GM12878 (cell line): ENCODE measurements around the gene F2. TPM values are rescaled to one million over a fixed set of nuclear protein-coding genes. Genes with fewer than 3 reads are reported as not detected.

Experiments used
- ATAC-seq: fragments of 200-7000 bp; cut with Tn5 transposase; 3 replicates; pipeline ENCODE4 v1.9.1; 2020; ENCODE audit warnings: mild to moderate bottlenecking, moderate library complexity
- BruUV-seq: library from RNA; stranded (reverse); fragments of 400-500 nt; replicated peaks from 2 replicates; lab custom pipeline; 2021; lab: Mats Ljungman, UMichigan
- CTCF ChIA-PET: fragments of 300-600 bp; sonication (Branson Sonifier 250); formaldehyde crosslinking; extraction: SDS; loops from one replicate; lab custom pipeline; 2021; ENCODE audit warnings: inconsistent platforms; lab: Yijun Ruan, JAX
- POLR2A ChIA-PET: fragments of 350-600 bp; formaldehyde crosslinking; extraction: SDS; loops from one replicate; lab custom pipeline; 2021; ENCODE audit warnings: inconsistent platforms; lab: Charles Lee
- RAD21 ChIA-PET: fragments of 300-600 bp; sonication (Branson Sonifier 250); formaldehyde crosslinking; loops from one replicate; lab custom pipeline; 2023; ENCODE audit warnings: antibody characterized with exemption; ENCODE audit not compliant: unreplicated experiment; lab: Charles Lee
- SMC1A ChIA-PET: fragments of 300-600 bp; sonication (Branson Sonifier 250); formaldehyde crosslinking; loops from one replicate; lab custom pipeline; 2023; ENCODE audit not compliant: unreplicated experiment, uncharacterized antibody; lab: Charles Lee
- DNase-seq: peaks from one replicate; pipeline ENCODE4 v3.0.0-alpha.2; 2011; ENCODE audit warnings: low read depth, low spot score
- FAIRE-seq: peaks from 3 replicates; lab custom pipeline; 2011; peaks lifted over from hg19 to GRCh38; lab: Jason Lieb, UNC
- H2AFZ ChIP-seq: 2 replicates; pipeline ENCODE4 v1.6.0; 2011; ENCODE audit warnings: low read depth, low read length, control low read depth; ENCODE audit not compliant: control insufficient read depth
- H3K27ac ChIP-seq: 2 replicates; pipeline ENCODE4 v1.5.1; 2011; ENCODE audit warnings: control low read depth; ENCODE audit not compliant: control insufficient read depth, insufficient read depth
- H3K27me3 ChIP-seq, 2 experiments: replicated peaks in 1 of 2; 2 replicates each; pipeline versions ENCODE4 v1.6.0 to v1.6.1; 2011; ENCODE audit warnings: low read length in 1 of 2; ENCODE audit not compliant: control insufficient read depth in 2 of 2, insufficient read depth in 2 of 2
- H3K36me3 ChIP-seq, 2 experiments: 2 replicates each; pipeline ENCODE4 v1.5.1; 2011; ENCODE audit warnings: low read length in 1 of 2; ENCODE audit not compliant: control insufficient read depth in 2 of 2, insufficient read depth in 2 of 2
- H3K4me1 ChIP-seq: 2 replicates; pipeline ENCODE4 v1.6.1; 2011; ENCODE audit warnings: mild to moderate bottlenecking, low read length, moderate library complexity, mixed read lengths; ENCODE audit not compliant: control insufficient read depth, insufficient read depth
- H3K4me2 ChIP-seq: 2 replicates; pipeline ENCODE4 v1.6.0; 2011; ENCODE audit warnings: control low read depth; ENCODE audit not compliant: control insufficient read depth, insufficient read depth
- H3K4me3 ChIP-seq: fragments of 200-600 bp; sonication (generic); 2 replicates; pipeline ENCODE4 v1.5.1; 2016
- H3K79me2 ChIP-seq: 2 replicates; pipeline ENCODE4 v1.6.0; 2011; ENCODE audit warnings: low read length; ENCODE audit not compliant: control insufficient read depth, insufficient read depth
- H3K9ac ChIP-seq: 2 replicates; pipeline ENCODE4 v1.8.0; 2011; ENCODE audit warnings: low read length, control low read depth, mixed read lengths; ENCODE audit not compliant: control insufficient read depth, insufficient read depth
- H3K9me3 ChIP-seq: replicated peaks from 3 replicates; pipeline ENCODE4 v1.5.1; 2011; ENCODE audit warnings: mild to moderate bottlenecking, low read length; ENCODE audit not compliant: control insufficient read depth, insufficient read depth
- H4K20me1 ChIP-seq: 2 replicates; pipeline ENCODE4 v1.6.0; 2011; ENCODE audit not compliant: control insufficient read depth, insufficient read depth
- BMI1 ChIP-seq: fragments of 450-650 bp; IDR thresholded peaks from 2 replicates; pipeline ENCODE4 v1.6.1; 2016; ENCODE audit warnings: mild to moderate bottlenecking, moderate library complexity, borderline replicate concordance
- CHD2 ChIP-seq: IDR thresholded peaks from 2 replicates; pipeline ENCODE4 v1.6.1; 2011; ENCODE audit warnings: low read depth, low read length, improper control_type of control experiment, borderline replicate concordance
- FOXK2 ChIP-seq: fragments of 450-650 bp; IDR thresholded peaks from 2 replicates; pipeline ENCODE4 v1.6.1; 2017; ENCODE audit warnings: mild to moderate bottlenecking, moderate library complexity
- HDAC6 ChIP-seq: fragments of 200-600 bp; sonication (generic); IDR thresholded peaks from one replicate; pipeline ENCODE4 v1.8.0; 2017; ENCODE audit warnings: antibody characterized with exemption; ENCODE audit not compliant: unreplicated experiment
- LARP7 ChIP-seq: fragments of 450-650 bp; IDR thresholded peaks from 2 replicates; pipeline ENCODE4 v1.6.1; 2017; ENCODE audit warnings: mild to moderate bottlenecking
- NBN ChIP-seq: fragments of 450-650 bp; IDR thresholded peaks from 2 replicates; pipeline ENCODE4 v1.6.1; 2016
- PML ChIP-seq: IDR thresholded peaks from 2 replicates; pipeline ENCODE4 v1.6.1; 2012; ENCODE audit warnings: low read length, inconsistent platforms
- SPI1 ChIP-seq: IDR thresholded peaks from 2 replicates; pipeline ENCODE4 v1.6.1; 2011; ENCODE audit warnings: low read depth, mild to moderate bottlenecking, low read length, moderate library complexity, borderline replicate concordance; ENCODE audit not compliant: insufficient read depth
- TCF12 ChIP-seq: IDR thresholded peaks from 2 replicates; pipeline ENCODE4 v1.6.1; 2011; ENCODE audit warnings: low read depth, mild to moderate bottlenecking, low read length
- ZNF384 ChIP-seq: IDR thresholded peaks from 2 replicates; pipeline ENCODE4 v1.6.1; 2012; ENCODE audit warnings: low read depth, mild to moderate bottlenecking, low read length, improper control_type of control experiment, borderline replicate concordance
- ZNF622 ChIP-seq: fragments of 450-650 bp; IDR thresholded peaks from 2 replicates; pipeline ENCODE4 v1.6.1; 2017; ENCODE audit warnings: mild to moderate bottlenecking, inconsistent platforms
- WGBS: methylation state at CpG from one replicate; pipeline ENCODE4 v1.1.6; 2016; ENCODE audit warnings: low lambda C conversion rate; ENCODE audit not compliant: insufficient replicate concordance, insufficient coverage; ENCODE audit errors: missing lambda C conversion rate; 5-methylcytosine and 5-hydroxymethylcytosine counted together
- in situ Hi-C: fragments of 300-500 bp; cut with MboI; formaldehyde crosslinking; loops from 9 replicates; pipeline ENCODE4 v1.14.3; 2018; ENCODE audit warnings: mixed read lengths
- intact Hi-C: fragments of 100-400 bp; cut with micrococcal nuclease; formaldehyde crosslinking; loops from one replicate; pipeline ENCODE4 v1.14.2; 2022; ENCODE audit not compliant: unreplicated experiment
- polyA plus RNA-seq, 11 experiments: library from polyadenylated mRNA; depleted of rRNA in 4 of 11; unstranded in 6 of 11; stranded (reverse) in 5 of 11; fragments of >200 nt; fragmentation: Nextera tagmentation in 4 of 11; fragmentation: Illumina TruSeq in 1 of 11; extraction: Ambion mirVana in 4 of 11; extraction: Trizol in 1 of 11; gene quantifications; 1 replicate in 1 of 11; 2 replicates in 10 of 11; pipeline versions ENCODE4 v1.2.1 to v1.2.3, GENCODE V29; 2011 to 2016; ENCODE audit warnings: inconsistent platforms in 2 of 11, missing spikeins in 2 of 11, low read depth in 1 of 11
- total RNA-seq, 4 experiments: library from RNA; depleted of rRNA in 3 of 4; stranded (reverse); fragments of >200 nt in 3 of 4; fragmentation: Illumina TruSeq in 1 of 4; extraction: Trizol in 1 of 4; gene quantifications; 2 replicates each; pipeline versions ENCODE4 v1.2.1 to v1.2.3, GENCODE V29; 2013 to 2021
- TF ChIP-seq, protein P1 (sequence below): fragments of 150-350 bp; IDR thresholded peaks from 2 replicates; pipeline ENCODE4 v1.6.1; 2016; ENCODE audit warnings: low read depth, low read length

The F2 gene
- total and polyA plus RNA-seq, 10 of the 15 experiments (the other 5 are each of a cell fraction or from before 2014, with no cell fraction given) = 0.23 to 0.72 TPM; not detected in 8

DNA sequence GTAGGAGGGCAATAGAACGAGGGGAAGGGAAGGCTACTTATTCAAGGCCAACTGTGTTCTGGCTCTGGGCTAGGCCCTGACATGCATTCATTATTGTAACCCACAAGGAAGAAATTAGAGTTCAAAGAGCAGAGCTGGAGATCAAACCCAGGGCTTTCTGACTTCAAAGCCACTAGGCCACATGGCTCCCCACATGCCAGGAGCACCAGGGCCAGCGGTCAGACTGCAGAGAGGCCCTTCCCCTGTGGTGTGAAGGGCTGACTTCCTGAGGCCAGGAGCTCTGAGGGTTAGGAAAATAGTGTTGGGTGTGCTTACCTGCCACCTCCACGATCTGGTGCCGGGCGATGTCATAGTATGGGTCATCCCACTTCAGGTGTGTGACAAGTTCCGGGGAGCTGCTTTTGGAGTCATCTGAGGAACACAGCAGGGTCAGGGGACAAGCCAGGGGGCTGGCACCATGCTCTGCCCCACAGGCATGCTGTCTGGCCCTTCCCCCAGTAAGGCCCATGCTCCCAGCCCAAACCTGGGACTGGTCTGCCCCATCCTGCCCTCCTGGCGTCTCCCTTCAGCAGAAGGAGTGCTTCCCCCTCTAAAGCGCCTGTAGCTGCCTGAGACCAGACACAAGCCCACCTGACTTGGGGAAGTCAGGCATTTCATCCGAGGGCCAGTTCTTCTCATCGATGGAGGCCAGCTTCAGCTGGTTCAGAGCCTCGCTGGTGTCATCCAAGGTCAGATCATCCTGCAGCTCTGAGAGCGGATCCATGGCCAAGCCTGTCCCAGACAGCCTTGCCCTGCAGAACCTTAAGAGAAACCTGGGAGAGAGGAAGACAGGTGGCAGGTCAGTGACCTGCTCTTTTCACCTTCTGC, 23.4 kb upstream of the F2 start:
- in situ Hi-C loops (no loop called here), intact Hi-C loops (no loop called here)
- WGBS = 91% methylated on average over 12 of the region's 12 CpGs
- no peak overlapping the region for H3K9ac ChIP-seq
- H3K4me3 ChIP-seq = no peak overlapping the region
- DNase-seq (no peak), ATAC-seq (no peak), FAIRE-seq (no peak)
- H3K79me2 ChIP-seq = peaks cover 9% of the 10 kb centered on the region
- no peak overlapping the region for H3K4me2 ChIP-seq
- no peaks in the 10 kb centered on the region for H3K27me3 ChIP-seq
- ChIA-PET CTCF (no interaction called here), POLR2A (no interaction called here), SMC1A (interaction anchor here (0.6 to 0.8 kb wide), 2 partner anchors 12 to 573 kb away, joined by 3 read pairs; no protein-coding TSS in a partner anchor), RAD21 (no interaction called here)
- TF ChIP-seq ZNF622 = no peak
- no peak for TF ChIP-seq PML
- no peak for TF ChIP-seq FOXK2
- no peak for TF ChIP-seq SPI1
- no peak for TF ChIP-seq HDAC6
- TF ChIP-seq TCF12 = no peak
- TF ChIP-seq BMI1 = no peak
- no peak for TF ChIP-seq ZNF384
- TF ChIP-seq CHD2 = no peak
- no peak for TF ChIP-seq NBN
- TF ChIP-seq, protein P1, sequence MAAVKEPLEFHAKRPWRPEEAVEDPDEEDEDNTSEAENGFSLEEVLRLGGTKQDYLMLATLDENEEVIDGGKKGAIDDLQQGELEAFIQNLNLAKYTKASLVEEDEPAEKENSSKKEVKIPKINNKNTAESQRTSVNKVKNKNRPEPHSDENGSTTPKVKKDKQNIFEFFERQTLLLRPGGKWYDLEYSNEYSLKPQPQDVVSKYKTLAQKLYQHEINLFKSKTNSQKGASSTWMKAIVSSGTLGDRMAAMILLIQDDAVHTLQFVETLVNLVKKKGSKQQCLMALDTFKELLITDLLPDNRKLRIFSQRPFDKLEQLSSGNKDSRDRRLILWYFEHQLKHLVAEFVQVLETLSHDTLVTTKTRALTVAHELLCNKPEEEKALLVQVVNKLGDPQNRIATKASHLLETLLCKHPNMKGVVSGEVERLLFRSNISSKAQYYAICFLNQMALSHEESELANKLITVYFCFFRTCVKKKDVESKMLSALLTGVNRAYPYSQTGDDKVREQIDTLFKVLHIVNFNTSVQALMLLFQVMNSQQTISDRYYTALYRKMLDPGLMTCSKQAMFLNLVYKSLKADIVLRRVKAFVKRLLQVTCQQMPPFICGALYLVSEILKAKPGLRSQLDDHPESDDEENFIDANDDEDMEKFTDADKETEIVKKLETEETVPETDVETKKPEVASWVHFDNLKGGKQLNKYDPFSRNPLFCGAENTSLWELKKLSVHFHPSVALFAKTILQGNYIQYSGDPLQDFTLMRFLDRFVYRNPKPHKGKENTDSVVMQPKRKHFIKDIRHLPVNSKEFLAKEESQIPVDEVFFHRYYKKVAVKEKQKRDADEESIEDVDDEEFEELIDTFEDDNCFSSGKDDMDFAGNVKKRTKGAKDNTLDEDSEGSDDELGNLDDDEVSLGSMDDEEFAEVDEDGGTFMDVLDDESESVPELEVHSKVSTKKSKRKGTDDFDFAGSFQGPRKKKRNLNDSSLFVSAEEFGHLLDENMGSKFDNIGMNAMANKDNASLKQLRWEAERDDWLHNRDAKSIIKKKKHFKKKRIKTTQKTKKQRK = no peak
- no peak for TF ChIP-seq LARP7
- H4K20me1 ChIP-seq = no peaks in the 10 kb centered on the region
- H3K9me3 ChIP-seq = no peaks in the 10 kb centered on the region
- H2AFZ ChIP-seq = no peak overlapping the region
- peaks cover 5 to 10% of the 10 kb centered on the region in 2 experiments; a peak in 3 of 4 replicates for H3K36me3 ChIP-seq
- H3K4me1 ChIP-seq = no peaks in the 10 kb centered on the region
- BruUV-seq = no TSS peak
- H3K27ac ChIP-seq = no peak overlapping the region
